Measurements from ENCODE around the gene KLK12. TPM values are rescaled to one million over a fixed set of nuclear protein-coding genes. Genes with fewer than 3 reads are reported as not detected.
"Not testable (repeated sequence)": the region's sequence is repeated elsewhere in the genome, so short reads cannot be mapped to it uniquely, and the experiment has no call there.

KLK12 gene
- total and polyA plus RNA-seq, 9 of the 15 experiments (the other 6 are each of a cell fraction or from before 2014, with no cell fraction given), result not detected

- H3K9ac ChIP-seq (ENCODE audit: insufficient read depth in 1 of 2, low read depth in 2 of 2, low read length in 2 of 2); H3K79me2 ChIP-seq (ENCODE audit: control insufficient read depth, insufficient read depth, low read length); POLR2A ChIA-PET; BruUV-seq (replicated peaks); FAIRE-seq; intact Hi-C loops (cut with micrococcal nuclease); ATAC-seq; H3K36me3 ChIP-seq (ENCODE audit: control insufficient read depth, insufficient read depth, low read length); H3K9me1 ChIP-seq (ENCODE audit: control insufficient read depth, insufficient read depth, low read length); H2AFZ ChIP-seq (ENCODE audit: low read depth, low read length); in situ Hi-C loops (cut with MboI); H3K27ac ChIP-seq (ENCODE audit: extremely low read depth, low read depth, low read length); H3K4me2 ChIP-seq (ENCODE audit: insufficient read depth, low read length); H3K4me1 ChIP-seq (replicated peaks in 1 of 2; ENCODE audit: control insufficient read depth in 2 of 2, insufficient read depth in 2 of 2, low read length in 2 of 2); DNase-seq (ENCODE audit: extremely low read depth in 1 of 4, low spot score in 3 of 4); CTCF ChIA-PET (ENCODE audit: low intra/inter-chr PET ratio); H4K20me1 ChIP-seq (replicated peaks; ENCODE audit: control insufficient read depth, insufficient read depth, low read length); H3K4me3 ChIP-seq; H3K9me3 ChIP-seq (replicated peaks; ENCODE audit: control insufficient read depth, insufficient read depth, low read depth, low read length): not testable (repeated sequence)
- peaks cover 9 to 27% of the 10 kb centered on the region in 2 experiments; a peak in 3 of 5 replicates for H3K27me3 ChIP-seq (ENCODE audit: control insufficient read depth in 2 of 2, insufficient read depth in 2 of 2, low read length in 2 of 2)
- 2% methylated on average over 13 of the region's 14 CpGs for WGBS (ENCODE audit: insufficient coverage, low coverage, missing lambda C conversion rate)
Observed at GRCh38 chr19:50984416-50984815, 50.4 kb downstream of the KLK12 start.

GRCh38 chr19:50983625-50984292 is 51.0 kb downstream of the KLK12 start, which contains the start of gene KLK7:
TSS of gene KLK7 (minus strand) at chr19:50983917. CDS start at chr19:50982399, 1,518 bp downstream.
- ATAC-seq (no peak), DNase-seq (ENCODE audit: extremely low read depth in 1 of 4, low spot score in 3 of 4) (no peak), FAIRE-seq (no peak)
- H3K4me2 ChIP-seq (ENCODE audit: insufficient read depth, low read length), result no peak within 1 kb of the TSS
- peaks cover 9 to 27% of the 10 kb centered on the region in 2 experiments; a peak in 3 of 5 replicates for H3K27me3 ChIP-seq (ENCODE audit: control insufficient read depth in 2 of 2, insufficient read depth in 2 of 2, low read length in 2 of 2)
- 3% methylated on average over 22 of the region's 28 CpGs for WGBS (ENCODE audit: insufficient coverage, low coverage, missing lambda C conversion rate)
- no peak within 1 kb of the TSS; a peak in 1 of 4 replicates for H3K9ac ChIP-seq (ENCODE audit: insufficient read depth in 1 of 2, low read depth in 2 of 2, low read length in 2 of 2)
- no peak within 1 kb of the TSS for H2AFZ ChIP-seq (ENCODE audit: low read depth, low read length)
- H3K9me3 ChIP-seq (replicated peaks; ENCODE audit: control insufficient read depth, insufficient read depth, low read depth, low read length), result no peaks in the 10 kb centered on the region
- H3K79me2 ChIP-seq (ENCODE audit: control insufficient read depth, insufficient read depth, low read length), result no peaks in the 10 kb centered on the region
- H3K4me1 ChIP-seq (replicated peaks in 1 of 2; ENCODE audit: control insufficient read depth in 2 of 2, insufficient read depth in 2 of 2, low read length in 2 of 2), result peaks cover 0 to 3% of the 10 kb centered on the region in 2 experiments; a peak in 1 of 5 replicates
- no peaks in the 10 kb centered on the region for H4K20me1 ChIP-seq (replicated peaks; ENCODE audit: control insufficient read depth, insufficient read depth, low read length)
- ChIA-PET CTCF (ENCODE audit: low intra/inter-chr PET ratio) (no interaction called here), POLR2A (no interaction called here)
- intact Hi-C loops (cut with micrococcal nuclease) (no loop called here), in situ Hi-C loops (cut with MboI) (no loop called here)
- no peaks in the 10 kb centered on the region for H3K36me3 ChIP-seq (ENCODE audit: control insufficient read depth, insufficient read depth, low read length)
- no TSS peak for BruUV-seq (replicated peaks)
- no peak within 1 kb of the TSS for H3K27ac ChIP-seq (ENCODE audit: extremely low read depth, low read depth, low read length)
- no peaks in the 10 kb centered on the region for H3K9me1 ChIP-seq (ENCODE audit: control insufficient read depth, insufficient read depth, low read length)
- H3K4me3 ChIP-seq, result no peak within 1 kb of the TSS
- TF ChIP-seq PATZ1 (CRISPR knock-in tag; IDR thresholded peaks at IDR 0.05; ENCODE audit: borderline replicate concordance), result no peak
- no peak for TF ChIP-seq ZNF76 (CRISPR knock-in tag; IDR thresholded peaks at IDR 0.05; ENCODE audit: borderline replicate concordance)
- no peak for TF ChIP-seq TCF3 (CRISPR knock-in tag; IDR thresholded peaks at IDR 0.05)
- TF ChIP-seq POLR3G (IDR thresholded peaks at IDR 0.05; ENCODE audit: extremely low read depth, insufficient read length, insufficient replicate concordance), result no peak
- TF ChIP-seq NR2F6 (CRISPR knock-in tag; IDR thresholded peaks at IDR 0.05), result no peak
- no peak for TF ChIP-seq HINFP (tag; conservative IDR thresholded peaks at IDR 0.05; ENCODE audit: low read depth)
- no peak for TF ChIP-seq ZNF77 (CRISPR knock-in tag; IDR thresholded peaks at IDR 0.05)
- TF ChIP-seq ETV6 (IDR thresholded peaks at IDR 0.05; ENCODE audit: borderline replicate concordance in 1 of 2, low read depth in 2 of 2, low read length in 1 of 2), result no peak
- no peak for TF ChIP-seq ETV6 (CRISPR knock-in tag; IDR thresholded peaks at IDR 0.05; ENCODE audit: borderline replicate concordance)
- TF ChIP-seq ERF (CRISPR knock-in tag; IDR thresholded peaks at IDR 0.05), result no peak

All from K562 (cell line).